ENCODE measurements around the gene HDAC9.

DNA sequence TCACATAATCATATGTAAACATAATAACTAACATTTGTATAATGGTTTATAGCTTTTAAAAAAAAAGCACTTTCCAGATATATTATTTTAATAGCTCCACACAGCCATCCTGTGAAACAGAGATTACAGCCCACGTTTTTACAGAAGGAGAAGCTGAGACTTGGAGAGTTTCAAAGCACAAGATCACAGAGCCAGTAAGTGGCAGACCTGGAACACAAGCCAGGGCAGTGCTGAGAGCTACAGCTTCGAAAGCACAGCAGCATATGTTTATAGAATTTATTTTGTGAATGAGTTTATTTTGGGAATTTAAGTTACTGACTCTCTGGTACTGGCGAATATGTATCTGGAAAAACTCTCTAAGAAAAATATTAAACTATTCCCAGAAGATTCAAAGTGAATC, 149.4 kb downstream of the HDAC9 start:
- TF ChIP-seq, protein P1, sequence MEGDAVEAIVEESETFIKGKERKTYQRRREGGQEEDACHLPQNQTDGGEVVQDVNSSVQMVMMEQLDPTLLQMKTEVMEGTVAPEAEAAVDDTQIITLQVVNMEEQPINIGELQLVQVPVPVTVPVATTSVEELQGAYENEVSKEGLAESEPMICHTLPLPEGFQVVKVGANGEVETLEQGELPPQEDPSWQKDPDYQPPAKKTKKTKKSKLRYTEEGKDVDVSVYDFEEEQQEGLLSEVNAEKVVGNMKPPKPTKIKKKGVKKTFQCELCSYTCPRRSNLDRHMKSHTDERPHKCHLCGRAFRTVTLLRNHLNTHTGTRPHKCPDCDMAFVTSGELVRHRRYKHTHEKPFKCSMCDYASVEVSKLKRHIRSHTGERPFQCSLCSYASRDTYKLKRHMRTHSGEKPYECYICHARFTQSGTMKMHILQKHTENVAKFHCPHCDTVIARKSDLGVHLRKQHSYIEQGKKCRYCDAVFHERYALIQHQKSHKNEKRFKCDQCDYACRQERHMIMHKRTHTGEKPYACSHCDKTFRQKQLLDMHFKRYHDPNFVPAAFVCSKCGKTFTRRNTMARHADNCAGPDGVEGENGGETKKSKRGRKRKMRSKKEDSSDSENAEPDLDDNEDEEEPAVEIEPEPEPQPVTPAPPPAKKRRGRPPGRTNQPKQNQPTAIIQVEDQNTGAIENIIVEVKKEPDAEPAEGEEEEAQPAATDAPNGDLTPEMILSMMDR (IDR thresholded peaks at IDR 0.05) = no peak
- no peak for TF ChIP-seq POLR2A (IDR thresholded peaks at IDR 0.05)

Measured in adrenal gland (tissue), 5 donors.